Measurements from ENCODE around the gene TENT5C.

TENT5C gene

GRCh38 chr1:117657949-117658660 lies 52.3 kb downstream of the TENT5C start:
- in situ Hi-C loops (cut with MboI; ENCODE audit: low pct_unique_long_range_greater_than_20kb, low sequenced_read_pairs, unreplicated experiment), result no loop called here
- DNase-seq (ENCODE audit: low spot score), result no peak
- TF ChIP-seq CTCF (IDR thresholded peaks at IDR 0.05; ENCODE audit: extremely low read depth, insufficient read depth, missing control alignments), result no peak

GRCh38 chr1:117658676-117659075 lies 52.8 kb downstream of the TENT5C start:
- TF ChIP-seq CTCF (IDR thresholded peaks at IDR 0.05; ENCODE audit: extremely low read depth, insufficient read depth, missing control alignments), result no peak
- no peak for DNase-seq (ENCODE audit: low spot score)
- in situ Hi-C loops (cut with MboI; ENCODE audit: low pct_unique_long_range_greater_than_20kb, low sequenced_read_pairs, unreplicated experiment), result no loop called here

- DNase-seq (ENCODE audit: low spot score), result no peak
- in situ Hi-C loops (cut with MboI; ENCODE audit: low pct_unique_long_range_greater_than_20kb, low sequenced_read_pairs, unreplicated experiment), result loop anchor here (10.0 kb wide), 2 partner anchors 45 to 115 kb away; no protein-coding TSS in a partner anchor
- no peak for TF ChIP-seq CTCF (IDR thresholded peaks at IDR 0.05; ENCODE audit: extremely low read depth, insufficient read depth, missing control alignments)
These were observed 53.9 kb downstream of the TENT5C start for GRCh38 chr1:117659550-117660270.

GRCh38 chr1:117660271-117660965 lies 54.6 kb downstream of the TENT5C start:
- in situ Hi-C loops (cut with MboI; ENCODE audit: low pct_unique_long_range_greater_than_20kb, low sequenced_read_pairs, unreplicated experiment), result loop anchor here (10.0 kb wide), 2 partner anchors 46 to 116 kb away; no protein-coding TSS in a partner anchor
- no peak for DNase-seq (ENCODE audit: low spot score)
- no peak for TF ChIP-seq CTCF (IDR thresholded peaks at IDR 0.05; ENCODE audit: extremely low read depth, insufficient read depth, missing control alignments)

- no peak for TF ChIP-seq CTCF (IDR thresholded peaks at IDR 0.05; ENCODE audit: extremely low read depth, insufficient read depth, missing control alignments)
- in situ Hi-C loops (cut with MboI; ENCODE audit: low pct_unique_long_range_greater_than_20kb, low sequenced_read_pairs, unreplicated experiment), result loop anchor here (10.0 kb wide), 2 partner anchors 46 to 116 kb away; no protein-coding TSS in a partner anchor
- no peak for DNase-seq (ENCODE audit: low spot score)
These were observed 55.2 kb downstream of the TENT5C start for GRCh38 chr1:117661027-117661426.

- no peak for DNase-seq (ENCODE audit: low spot score)
- in situ Hi-C loops (cut with MboI; ENCODE audit: low pct_unique_long_range_greater_than_20kb, low sequenced_read_pairs, unreplicated experiment), result loop anchor here (10.0 kb wide), 2 partner anchors 48 to 118 kb away; no protein-coding TSS in a partner anchor
- no peak for TF ChIP-seq CTCF (IDR thresholded peaks at IDR 0.05; ENCODE audit: extremely low read depth, insufficient read depth, missing control alignments)
These were observed 56.8 kb downstream of the TENT5C start for GRCh38 chr1:117662667-117663066.

Data from GM13977 (cell line).